IPS-18c (cell line): ENCODE data around the gene PET117.

ENCODE experiments used
- H3K4me3 ChIP-seq: 2 replicates; pipeline ENCODE4 v1.7.0; 2013; ENCODE audit warnings: low read depth, mild to moderate bottlenecking, low read length, moderate library complexity; ENCODE audit not compliant: insufficient read depth
- H3K9me3 ChIP-seq: one replicate; pipeline ENCODE4 v1.6.1; 2013; ENCODE audit warnings: mild to moderate bottlenecking, low read length, moderate library complexity; ENCODE audit not compliant: control insufficient read depth, insufficient read depth

PET117 gene

DNA sequence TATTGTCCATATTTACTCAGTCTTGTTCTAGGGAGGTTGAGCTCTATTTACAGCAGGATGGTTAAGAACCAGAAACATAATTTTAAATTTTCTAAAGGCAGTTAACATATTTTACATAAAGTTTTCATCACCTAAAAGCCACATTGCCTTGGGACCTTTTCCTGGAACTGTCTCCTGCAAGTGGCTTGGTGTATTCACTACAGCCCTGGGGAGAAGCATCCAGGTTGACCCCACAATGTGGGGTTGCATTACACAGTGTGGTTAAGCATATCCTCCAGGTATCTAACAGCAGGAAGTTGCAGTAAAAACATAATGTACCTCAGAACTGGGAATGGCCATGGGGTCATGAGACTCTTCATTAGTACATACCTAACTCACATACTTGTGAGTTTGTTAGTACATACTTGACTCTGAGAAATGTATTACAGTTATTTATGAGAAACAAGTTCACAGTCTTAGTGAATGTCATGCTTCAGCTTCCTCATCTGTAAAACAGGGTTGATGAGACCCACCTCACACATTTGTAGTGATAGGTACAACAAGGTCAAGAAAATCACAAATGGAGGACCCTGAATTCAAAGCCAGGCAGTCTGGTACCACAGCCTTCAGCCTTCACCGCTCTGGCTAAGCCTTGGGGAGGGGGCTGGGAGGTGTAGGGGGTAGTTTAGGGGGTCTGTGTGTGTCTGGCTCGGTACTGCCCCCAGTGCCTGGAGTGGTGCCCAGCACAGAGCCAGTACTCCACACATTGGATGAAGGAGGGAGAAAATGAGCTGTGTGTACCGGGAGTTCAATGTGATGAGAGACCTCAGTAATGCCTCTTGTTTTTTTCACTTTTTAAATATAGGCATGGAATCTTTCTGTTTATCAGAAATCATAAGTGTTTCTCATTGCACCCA lies 52.9 kb downstream of the PET117 start:
- Histone ChIP-seq H3K9me3 (no peaks in the 10 kb centered on the region), H3K4me3 (no peak overlapping the region)

GRCh38 chr20:18191306-18191705 lies 53.6 kb downstream of the PET117 start:
- Histone ChIP-seq H3K4me3 (no peak overlapping the region), H3K9me3 (no peaks in the 10 kb centered on the region)
